OCI-LY3 (cell line): Measurements from ENCODE around the gene USP22.

ENCODE experiments used
- H2AFZ ChIP-seq: fragments of 200-600, 300-600 bp; shearing (Covaris generic); 2 replicates; pipeline ENCODE4 v1.6.0; 2014; ENCODE audit warnings: antibody characterized with exemption, low read depth, low read length
- H3K27ac ChIP-seq: fragments of 200-600, 300-600 bp; sonication (generic); 2 replicates; pipeline ENCODE4 v1.5.1; 2014; ENCODE audit warnings: mild to moderate bottlenecking, low read length, moderate library complexity, mixed read lengths
- H3K27me3 ChIP-seq: fragments of 200-600, 300-600 bp; sonication (generic); 2 replicates; pipeline ENCODE4 v1.6.1; 2014; ENCODE audit warnings: low read depth, low read length, mixed read lengths
- H3K36me3 ChIP-seq: fragments of 200-600, 300-600 bp; sonication (generic); replicated peaks from 2 replicates; pipeline ENCODE3; 2014; ENCODE audit warnings: low read depth, low read length, mixed read lengths
- H3K4me1 ChIP-seq: fragments of 300-600, 200-600 bp; sonication (generic); 2 replicates; pipeline ENCODE4 v1.6.1; 2014; ENCODE audit warnings: low read length, mixed read lengths
- H3K4me2 ChIP-seq: fragments of 200-600, 300-600 bp; sonication (generic); 2 replicates; pipeline ENCODE4 v1.6.1; 2014; ENCODE audit warnings: low read length, mixed read lengths
- H3K4me3 ChIP-seq: fragments of 300-600, 200-600 bp; sonication (generic); 2 replicates; pipeline ENCODE4 v1.5.1; 2014; ENCODE audit warnings: antibody characterized with exemption, mild to moderate bottlenecking, low read length, moderate library complexity
- H3K79me2 ChIP-seq: fragments of 300-600, 200-600 bp; shearing (Covaris generic); 2 replicates; pipeline ENCODE4 v1.6.1; 2014; ENCODE audit warnings: mild to moderate bottlenecking, low read length, mixed read lengths
- H3K9ac ChIP-seq: fragments of 300-600, 200-600 bp; shearing (Covaris generic); 2 replicates; pipeline ENCODE4 v1.6.0; 2014; ENCODE audit warnings: mild to moderate bottlenecking, low read length, moderate library complexity
- H3K9me3 ChIP-seq: fragments of 200-600, 300-600 bp; shearing (Covaris generic); 2 replicates; pipeline ENCODE4 v1.6.1; 2014; ENCODE audit warnings: low read length, mixed read lengths; ENCODE audit not compliant: insufficient read depth
- H4K20me1 ChIP-seq: fragments of 200-600, 300-600 bp; sonication (generic); 2 replicates; pipeline ENCODE4 v1.6.1; 2016; ENCODE audit warnings: low read length, mixed read lengths; ENCODE audit not compliant: insufficient read depth
- CTCF ChIP-seq: fragments of 200-600, 300-600 bp; sonication (generic); IDR thresholded peaks from 2 replicates; pipeline ENCODE4 v1.5.1; 2014; ENCODE audit warnings: antibody characterized with exemption, low read length, low read depth
- EZH2phosphoT487 ChIP-seq: fragments of 200-600 bp; shearing (Covaris generic); IDR thresholded peaks from 2 replicates; pipeline ENCODE4 v1.6.1; 2018; ENCODE audit warnings: antibody characterized with exemption, mixed run types, low read depth

USP22 gene

GRCh38 chr17:20995873-20996723, 46.7 kb downstream of the USP22 start:
- no peak overlapping the region for H2AFZ ChIP-seq
- no peaks in the 10 kb centered on the region for H3K4me1 ChIP-seq
- H3K79me2 ChIP-seq: no peaks in the 10 kb centered on the region
- no peak overlapping the region for H3K9ac ChIP-seq
- no peaks in the 10 kb centered on the region for H3K9me3 ChIP-seq
- TF ChIP-seq EZH2phosphoT487 (no peak), CTCF (no peak)
- H4K20me1 ChIP-seq: no peaks in the 10 kb centered on the region
- H3K4me3 ChIP-seq: no peak overlapping the region
- H3K4me2 ChIP-seq: no peak overlapping the region
- H3K36me3 ChIP-seq: no peaks in the 10 kb centered on the region
- no peak overlapping the region for H3K27ac ChIP-seq
- no peaks in the 10 kb centered on the region for H3K27me3 ChIP-seq

- no peaks in the 10 kb centered on the region for H3K4me1 ChIP-seq
- no peaks in the 10 kb centered on the region for H3K27me3 ChIP-seq
- H3K27ac ChIP-seq: no peak overlapping the region
- no peaks in the 10 kb centered on the region for H3K36me3 ChIP-seq
- H3K4me2 ChIP-seq: no peak overlapping the region
- H4K20me1 ChIP-seq: no peaks in the 10 kb centered on the region
- H3K9me3 ChIP-seq: no peaks in the 10 kb centered on the region
- H3K9ac ChIP-seq: no peak overlapping the region
- no peak overlapping the region for H2AFZ ChIP-seq
- no peaks in the 10 kb centered on the region for H3K79me2 ChIP-seq
- TF ChIP-seq EZH2phosphoT487 (no peak), CTCF (no peak)
- H3K4me3 ChIP-seq: no peak overlapping the region
These were observed 47.5 kb downstream of the USP22 start for GRCh38 chr17:20995164-20995872.

GRCh38 chr17:20994779-20995149, 48.0 kb downstream of the USP22 start:
- H3K9me3 ChIP-seq: no peaks in the 10 kb centered on the region
- H3K27ac ChIP-seq: no peak overlapping the region
- no peak overlapping the region for H2AFZ ChIP-seq
- H3K4me3 ChIP-seq: no peak overlapping the region
- no peaks in the 10 kb centered on the region for H3K4me1 ChIP-seq
- H3K36me3 ChIP-seq: no peaks in the 10 kb centered on the region
- TF ChIP-seq EZH2phosphoT487 (no peak), CTCF (no peak)
- H3K9ac ChIP-seq: no peak overlapping the region
- H3K4me2 ChIP-seq: no peak overlapping the region
- H3K27me3 ChIP-seq: no peaks in the 10 kb centered on the region
- no peaks in the 10 kb centered on the region for H3K79me2 ChIP-seq
- H4K20me1 ChIP-seq: no peaks in the 10 kb centered on the region
